Mucosa of descending colon (tissue), 3 donors: ENCODE results near the gene TULP4. TPM values are rescaled to one million over a fixed set of nuclear protein-coding genes. Genes with fewer than 3 reads are reported as not detected.

Experiments used
- ATAC-seq: fragments of 200-7000 bp; cut with Tn5 transposase; one replicate; pipeline ENCODE4 v1.9.1; 2020; ENCODE audit warnings: mild to moderate bottlenecking, moderate library complexity
- DNase-seq, 3 donors: peaks; one replicate each; pipeline ENCODE4 v3.0.0-alpha.2; 2020
- H3K36me3 ChIP-seq: fragments of 200-600 bp; one replicate; pipeline ENCODE4 v1.8.0; 2021; ENCODE audit warnings: low read depth, mild to moderate bottlenecking
- H3K4me1 ChIP-seq: fragments of 200-600 bp; one replicate; pipeline ENCODE4 v1.8.0; 2021; ENCODE audit warnings: low read depth, mild to moderate bottlenecking
- H3K4me3 ChIP-seq: fragments of 200-600 bp; one replicate; pipeline ENCODE4 v1.8.0; 2021; ENCODE audit warnings: mild to moderate bottlenecking
- H3K9me3 ChIP-seq: fragments of 200-600 bp; one replicate; pipeline ENCODE4 v1.8.0; 2021; ENCODE audit warnings: mild to moderate bottlenecking
- intact Hi-C, 2 donors: fragments of 100-400 bp; cut with DNase I in 1 of 2; cut with micrococcal nuclease in 1 of 2; formaldehyde crosslinking; loops; one replicate each; pipeline versions ENCODE4 v1.11.0 to v1.11.1; 2022; cut with DNase I, micrococcal nuclease
- total RNA-seq, 3 donors: library from RNA; stranded (reverse); fragmentation: NEBNext Ultra II Directional in 2 of 3; extraction: Animal tissue kit (Norgen Biotek cat#: 25700) in 2 of 3; gene quantifications; one replicate each; pipeline versions ENCODE4 v1.2.1 to v1.2.4, GENCODE V29; 2021 to 2023
- TF ChIP-seq, protein P1 (sequence below): fragments of 200-600 bp; IDR thresholded peaks from one replicate; pipeline ENCODE4 v1.8.0; 2022; ENCODE audit warnings: antibody characterized with exemption, mild to moderate bottlenecking
- donor health status: DM: no; HTN: no; CAD: no; lungs with moderate emphysema.
- donor health status: DM: no; HTN: no; CAD: no.
- donor health status: DM: no; HTN: yes; CAD: no.

TULP4 gene
- total RNA-seq, 3 donors from 2014 or later = 70.4 to 122 (median 83.6) TPM

GRCh38 chr6:158321960-158322359 lies 9.7 kb downstream of the TULP4 start:
- TF ChIP-seq, protein P1, sequence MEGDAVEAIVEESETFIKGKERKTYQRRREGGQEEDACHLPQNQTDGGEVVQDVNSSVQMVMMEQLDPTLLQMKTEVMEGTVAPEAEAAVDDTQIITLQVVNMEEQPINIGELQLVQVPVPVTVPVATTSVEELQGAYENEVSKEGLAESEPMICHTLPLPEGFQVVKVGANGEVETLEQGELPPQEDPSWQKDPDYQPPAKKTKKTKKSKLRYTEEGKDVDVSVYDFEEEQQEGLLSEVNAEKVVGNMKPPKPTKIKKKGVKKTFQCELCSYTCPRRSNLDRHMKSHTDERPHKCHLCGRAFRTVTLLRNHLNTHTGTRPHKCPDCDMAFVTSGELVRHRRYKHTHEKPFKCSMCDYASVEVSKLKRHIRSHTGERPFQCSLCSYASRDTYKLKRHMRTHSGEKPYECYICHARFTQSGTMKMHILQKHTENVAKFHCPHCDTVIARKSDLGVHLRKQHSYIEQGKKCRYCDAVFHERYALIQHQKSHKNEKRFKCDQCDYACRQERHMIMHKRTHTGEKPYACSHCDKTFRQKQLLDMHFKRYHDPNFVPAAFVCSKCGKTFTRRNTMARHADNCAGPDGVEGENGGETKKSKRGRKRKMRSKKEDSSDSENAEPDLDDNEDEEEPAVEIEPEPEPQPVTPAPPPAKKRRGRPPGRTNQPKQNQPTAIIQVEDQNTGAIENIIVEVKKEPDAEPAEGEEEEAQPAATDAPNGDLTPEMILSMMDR = no peak
- peaks cover 6% of the 10 kb centered on the region for H3K4me1 ChIP-seq
- peak; percentile 45 for ATAC-seq
- H3K36me3 ChIP-seq = no peaks in the 10 kb centered on the region
- intact Hi-C loops = no loop called here
- no peaks in the 10 kb centered on the region for H3K9me3 ChIP-seq
- no peak for DNase-seq
- H3K4me3 ChIP-seq = no peak overlapping the region

GRCh38 chr6:158322400-158322723 lies 10.1 kb downstream of the TULP4 start:
- Histone ChIP-seq H3K9me3 (no peaks in the 10 kb centered on the region), H3K4me3 (no peak overlapping the region), H3K4me1 (peaks cover 6% of the 10 kb centered on the region), H3K36me3 (no peaks in the 10 kb centered on the region)
- TF ChIP-seq, protein P1 = no peak
- peak; percentile 65 for ATAC-seq
- DNase-seq = no peak
- intact Hi-C loops = no loop called here

GRCh38 chr6:158322724-158323560 lies 10.7 kb downstream of the TULP4 start:
- peak; percentile 50 for ATAC-seq
- Histone ChIP-seq H3K9me3 (no peaks in the 10 kb centered on the region), H3K4me3 (no peak overlapping the region), H3K36me3 (no peaks in the 10 kb centered on the region), H3K4me1 (peaks cover 6% of the 10 kb centered on the region)
- DNase-seq = no peak
- intact Hi-C loops = no loop called here
- TF ChIP-seq, protein P1 = no peak

GRCh38 chr6:158323561-158323958 lies 11.3 kb downstream of the TULP4 start:
- Histone ChIP-seq H3K9me3 (no peaks in the 10 kb centered on the region), H3K4me3 (no peak overlapping the region), H3K36me3 (no peaks in the 10 kb centered on the region), H3K4me1 (peaks cover 6% of the 10 kb centered on the region)
- TF ChIP-seq, protein P1 = no peak
- no peak for ATAC-seq
- intact Hi-C loops = no loop called here
- DNase-seq = no peak

DNA sequence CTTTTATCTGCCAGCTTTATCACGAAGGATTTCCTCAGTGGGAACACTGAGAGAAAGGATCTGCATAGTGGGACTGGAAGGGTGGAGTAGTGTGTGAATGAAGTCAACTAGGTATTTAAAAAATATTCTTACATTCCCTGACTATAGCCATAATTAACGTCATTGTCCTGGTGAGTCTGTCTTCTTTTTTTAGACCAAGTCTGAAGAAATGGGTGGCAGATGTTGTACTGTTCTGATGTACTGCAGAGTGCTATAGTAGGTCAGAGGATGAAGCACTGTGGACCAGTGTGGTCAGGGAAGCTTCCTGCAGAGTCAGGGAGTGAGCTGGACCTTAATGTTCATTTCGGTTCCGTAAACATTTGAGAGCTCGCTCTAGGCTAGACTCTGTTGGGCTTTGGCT lies 11.9 kb downstream of the TULP4 start:
- no peak for DNase-seq
- Histone ChIP-seq H3K9me3 (no peaks in the 10 kb centered on the region), H3K4me3 (no peak overlapping the region), H3K4me1 (peaks cover 6% of the 10 kb centered on the region), H3K36me3 (no peaks in the 10 kb centered on the region)
- TF ChIP-seq, protein P1 = no peak
- intact Hi-C loops = no loop called here
- ATAC-seq = no peak
